GM12875 (cell line): ENCODE measurements around the gene SLC7A14.

ENCODE experiments used
- H3K4me3 ChIP-seq: one replicate; pipeline ENCODE4 v1.5.1; 2011; ENCODE audit warnings: low read depth, low read length, control low read depth
- CTCF ChIP-seq: IDR thresholded peaks from 2 replicates; pipeline ENCODE4 v1.5.1; 2011; ENCODE audit warnings: low read depth, mild to moderate bottlenecking, control low read depth, inconsistent platforms, low read length, moderate library complexity, borderline replicate concordance; ENCODE audit not compliant: insufficient read depth

SLC7A14 gene

GRCh38 chr3:170410428-170411029 is 175.3 kb downstream of the SLC7A14 start:
- no peak overlapping the region for H3K4me3 ChIP-seq
- peak; percentile 39; the same call in 1 of the 2 replicates for TF ChIP-seq CTCF
